Sigmoid colon (tissue), 4 donors: Measurements from ENCODE around the gene ATP2B1.

Experiments used
- CTCF ChIP-seq, 4 experiments: fragments of 450-650 bp in 3 of 4; fragments of 200-600 bp in 1 of 4; IDR thresholded peaks; one replicate each; pipeline ENCODE4 v1.5.1; 2016 to 2019; ENCODE audit warnings: antibody characterized with exemption in 4 of 4, mild to moderate bottlenecking in 3 of 4, moderate library complexity in 2 of 4
- EP300 ChIP-seq, 4 donors: sonication (generic); formaldehyde crosslinking; IDR thresholded peaks; one replicate each; pipeline ENCODE4 v1.6.1; 2017; ENCODE audit warnings: antibody characterized with exemption in 4 of 4
- POLR2A ChIP-seq, 2 donors: fragments of 450-650 bp; IDR thresholded peaks; one replicate each; pipeline ENCODE4 v1.6.1; 2016; ENCODE audit warnings: antibody characterized with exemption in 2 of 2, mild to moderate bottlenecking in 2 of 2, moderate library complexity in 2 of 2
- POLR2AphosphoS5 ChIP-seq, 4 donors: sonication (generic); formaldehyde crosslinking; IDR thresholded peaks; one replicate each; pipeline ENCODE4 v1.6.1; 2017; ENCODE audit warnings: antibody characterized with exemption in 4 of 4

- no peak for TF ChIP-seq EP300 (IDR thresholded peaks at IDR 0.05)
- TF ChIP-seq POLR2AphosphoS5 (IDR thresholded peaks at IDR 0.05): peak; percentile 85 to 97 (median 95)
- TF ChIP-seq CTCF (IDR thresholded peaks at IDR 0.05): no peak
- peak; percentile 55 to 80 for TF ChIP-seq POLR2A (IDR thresholded peaks at IDR 0.05)
Observed at GRCh38 chr12:89708565-89709156, at the start of gene ATP2B1.
